ENCODE results near the gene ACADS.

DNA sequence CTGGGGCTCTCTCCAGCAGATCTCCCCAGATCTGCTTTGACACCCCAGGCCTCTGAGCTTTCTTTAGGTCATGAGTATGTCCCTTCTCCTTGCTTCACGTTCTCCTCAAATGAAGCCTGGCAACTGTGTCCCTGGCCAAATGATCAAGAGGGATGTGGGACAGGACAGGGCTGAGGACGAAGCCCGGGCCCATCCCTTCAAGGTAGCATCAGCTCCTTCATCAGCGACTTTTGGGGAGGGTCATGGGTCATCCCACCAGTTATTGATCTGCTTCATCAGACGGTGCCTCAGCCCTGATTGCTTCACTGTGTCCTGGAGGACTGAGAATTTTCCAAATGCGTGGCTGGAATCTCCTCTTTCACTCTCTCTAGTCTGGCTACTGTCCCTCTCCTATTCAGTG, 32.3 kb downstream of the ACADS start:
- TF ChIP-seq, protein P1, sequence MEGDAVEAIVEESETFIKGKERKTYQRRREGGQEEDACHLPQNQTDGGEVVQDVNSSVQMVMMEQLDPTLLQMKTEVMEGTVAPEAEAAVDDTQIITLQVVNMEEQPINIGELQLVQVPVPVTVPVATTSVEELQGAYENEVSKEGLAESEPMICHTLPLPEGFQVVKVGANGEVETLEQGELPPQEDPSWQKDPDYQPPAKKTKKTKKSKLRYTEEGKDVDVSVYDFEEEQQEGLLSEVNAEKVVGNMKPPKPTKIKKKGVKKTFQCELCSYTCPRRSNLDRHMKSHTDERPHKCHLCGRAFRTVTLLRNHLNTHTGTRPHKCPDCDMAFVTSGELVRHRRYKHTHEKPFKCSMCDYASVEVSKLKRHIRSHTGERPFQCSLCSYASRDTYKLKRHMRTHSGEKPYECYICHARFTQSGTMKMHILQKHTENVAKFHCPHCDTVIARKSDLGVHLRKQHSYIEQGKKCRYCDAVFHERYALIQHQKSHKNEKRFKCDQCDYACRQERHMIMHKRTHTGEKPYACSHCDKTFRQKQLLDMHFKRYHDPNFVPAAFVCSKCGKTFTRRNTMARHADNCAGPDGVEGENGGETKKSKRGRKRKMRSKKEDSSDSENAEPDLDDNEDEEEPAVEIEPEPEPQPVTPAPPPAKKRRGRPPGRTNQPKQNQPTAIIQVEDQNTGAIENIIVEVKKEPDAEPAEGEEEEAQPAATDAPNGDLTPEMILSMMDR (IDR thresholded peaks at IDR 0.05), result no peak
- TF ChIP-seq POLR2AphosphoS5 (IDR thresholded peaks at IDR 0.05), result no peak

Measured in stomach (tissue), 4 donors.